Stimulated activated CD8-positive, alpha-beta memory T cell treated with anti-CD3 and anti-CD28 coated beads, Interleukin-12 subunit alpha, Interleukin-12 subunit beta, amount 100 ng/mL, for 4 hours (primary cell): ENCODE results near the gene ADAMTS2.

Source experiments
- DNase-seq: peaks from one replicate; pipeline ENCODE4 v3.0.0-alpha.2; 2020; ENCODE audit warnings: low read depth

The ADAMTS2 gene

GRCh38 chr5:179194201-179194910, 150.9 kb downstream of the ADAMTS2 start:
- DNase-seq, result no peak

- no peak for DNase-seq
Observed at GRCh38 chr5:179193746-179194145, 151.5 kb downstream of the ADAMTS2 start.

GRCh38 chr5:179192891-179193470, 152.3 kb downstream of the ADAMTS2 start:
- no peak for DNase-seq

- DNase-seq, result no peak
Observed at GRCh38 chr5:179192185-179192890, 152.9 kb downstream of the ADAMTS2 start.

GRCh38 chr5:179191506-179192184, 153.6 kb downstream of the ADAMTS2 start:
- no peak for DNase-seq

- DNase-seq, result no peak
Observed at GRCh38 chr5:179190851-179191505, 154.3 kb downstream of the ADAMTS2 start.

- no peak for DNase-seq
Observed at GRCh38 chr5:179188636-179189035, 156.6 kb downstream of the ADAMTS2 start.

- no peak for DNase-seq
Observed at GRCh38 chr5:179187681-179188575, 157.3 kb downstream of the ADAMTS2 start.

- DNase-seq, result no peak
Observed at GRCh38 chr5:179187229-179187678, 158.0 kb downstream of the ADAMTS2 start.

- no peak for DNase-seq
Observed at GRCh38 chr5:179186801-179187200, 158.5 kb downstream of the ADAMTS2 start.

GRCh38 chr5:179185941-179186411, 159.3 kb downstream of the ADAMTS2 start:
- DNase-seq, result no peak

- DNase-seq, result no peak
Observed at GRCh38 chr5:179185256-179185940, 159.9 kb downstream of the ADAMTS2 start.

GRCh38 chr5:179184521-179185050, 160.7 kb downstream of the ADAMTS2 start:
- no peak for DNase-seq

- no peak for DNase-seq
Observed at GRCh38 chr5:179183481-179183880, 161.8 kb downstream of the ADAMTS2 start.

GRCh38 chr5:179182601-179183000, 162.7 kb downstream of the ADAMTS2 start:
- no peak for DNase-seq

- no peak for DNase-seq
Observed at GRCh38 chr5:179181988-179182387, 163.3 kb downstream of the ADAMTS2 start.

GRCh38 chr5:179180921-179181645, 164.2 kb downstream of the ADAMTS2 start:
- no peak for DNase-seq

GRCh38 chr5:179180061-179180610, 165.1 kb downstream of the ADAMTS2 start:
- DNase-seq, result no peak
